ENCODE data around the gene PLD5. TPM values are rescaled to one million over a fixed set of nuclear protein-coding genes. Genes with fewer than 3 reads are reported as not detected.

PLD5 gene
- total RNA-seq, 4 donors from 2014 or later = 0.16 TPM; not detected in 3

DNA sequence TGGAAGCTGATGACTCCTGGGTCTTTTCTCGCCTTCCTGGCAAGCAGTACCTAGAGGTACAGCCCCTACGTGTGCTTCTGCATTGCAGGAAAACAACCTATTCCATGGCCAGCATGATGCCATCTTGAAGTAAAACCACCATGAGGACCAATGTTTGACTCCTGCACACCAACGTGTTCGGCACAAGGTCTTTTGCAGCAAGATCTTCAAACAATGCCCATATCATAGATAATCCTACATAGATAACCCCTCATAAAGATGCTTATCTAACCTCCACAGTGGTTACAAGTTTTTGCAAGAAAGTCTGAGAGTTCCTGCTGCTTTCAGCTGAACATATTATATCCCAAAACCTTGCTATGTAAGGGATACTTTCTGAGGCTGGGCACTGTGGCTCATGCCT lies 384.5 kb downstream of the PLD5 start:
- TF ChIP-seq, protein P1, sequence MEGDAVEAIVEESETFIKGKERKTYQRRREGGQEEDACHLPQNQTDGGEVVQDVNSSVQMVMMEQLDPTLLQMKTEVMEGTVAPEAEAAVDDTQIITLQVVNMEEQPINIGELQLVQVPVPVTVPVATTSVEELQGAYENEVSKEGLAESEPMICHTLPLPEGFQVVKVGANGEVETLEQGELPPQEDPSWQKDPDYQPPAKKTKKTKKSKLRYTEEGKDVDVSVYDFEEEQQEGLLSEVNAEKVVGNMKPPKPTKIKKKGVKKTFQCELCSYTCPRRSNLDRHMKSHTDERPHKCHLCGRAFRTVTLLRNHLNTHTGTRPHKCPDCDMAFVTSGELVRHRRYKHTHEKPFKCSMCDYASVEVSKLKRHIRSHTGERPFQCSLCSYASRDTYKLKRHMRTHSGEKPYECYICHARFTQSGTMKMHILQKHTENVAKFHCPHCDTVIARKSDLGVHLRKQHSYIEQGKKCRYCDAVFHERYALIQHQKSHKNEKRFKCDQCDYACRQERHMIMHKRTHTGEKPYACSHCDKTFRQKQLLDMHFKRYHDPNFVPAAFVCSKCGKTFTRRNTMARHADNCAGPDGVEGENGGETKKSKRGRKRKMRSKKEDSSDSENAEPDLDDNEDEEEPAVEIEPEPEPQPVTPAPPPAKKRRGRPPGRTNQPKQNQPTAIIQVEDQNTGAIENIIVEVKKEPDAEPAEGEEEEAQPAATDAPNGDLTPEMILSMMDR (IDR thresholded peaks at IDR 0.05; ENCODE audit: low read depth) = no peak

DNA sequence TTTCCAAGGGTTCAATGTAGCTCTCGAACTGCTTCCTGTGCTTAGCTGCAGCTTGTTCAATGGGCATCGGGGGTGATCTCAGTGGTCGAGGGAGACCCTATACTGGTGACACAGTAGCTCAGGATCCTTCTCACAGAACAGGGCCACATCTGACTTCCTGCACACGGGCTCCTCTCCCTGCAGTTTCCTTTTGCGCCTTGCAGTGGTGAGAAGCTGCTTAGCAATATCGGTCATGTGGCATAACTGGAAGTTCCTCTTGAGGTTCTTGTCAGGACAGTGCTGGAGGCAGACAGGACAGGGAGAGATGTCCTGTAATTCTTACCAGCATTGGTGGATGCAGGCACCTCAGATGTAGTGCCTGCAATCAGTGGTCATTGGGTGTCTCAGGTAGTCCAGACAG lies 385.1 kb downstream of the PLD5 start:
- TF ChIP-seq, protein P1 (IDR thresholded peaks at IDR 0.05; ENCODE audit: low read depth) = no peak

- TF ChIP-seq, protein P1 (IDR thresholded peaks at IDR 0.05; ENCODE audit: low read depth) = no peak
Observed at GRCh38 chr1:242133796-242134195, 390.7 kb downstream of the PLD5 start.

- TF ChIP-seq, protein P1 (IDR thresholded peaks at IDR 0.05; ENCODE audit: low read depth) = no peak
Observed at GRCh38 chr1:242133351-242133750, 391.1 kb downstream of the PLD5 start.

DNA sequence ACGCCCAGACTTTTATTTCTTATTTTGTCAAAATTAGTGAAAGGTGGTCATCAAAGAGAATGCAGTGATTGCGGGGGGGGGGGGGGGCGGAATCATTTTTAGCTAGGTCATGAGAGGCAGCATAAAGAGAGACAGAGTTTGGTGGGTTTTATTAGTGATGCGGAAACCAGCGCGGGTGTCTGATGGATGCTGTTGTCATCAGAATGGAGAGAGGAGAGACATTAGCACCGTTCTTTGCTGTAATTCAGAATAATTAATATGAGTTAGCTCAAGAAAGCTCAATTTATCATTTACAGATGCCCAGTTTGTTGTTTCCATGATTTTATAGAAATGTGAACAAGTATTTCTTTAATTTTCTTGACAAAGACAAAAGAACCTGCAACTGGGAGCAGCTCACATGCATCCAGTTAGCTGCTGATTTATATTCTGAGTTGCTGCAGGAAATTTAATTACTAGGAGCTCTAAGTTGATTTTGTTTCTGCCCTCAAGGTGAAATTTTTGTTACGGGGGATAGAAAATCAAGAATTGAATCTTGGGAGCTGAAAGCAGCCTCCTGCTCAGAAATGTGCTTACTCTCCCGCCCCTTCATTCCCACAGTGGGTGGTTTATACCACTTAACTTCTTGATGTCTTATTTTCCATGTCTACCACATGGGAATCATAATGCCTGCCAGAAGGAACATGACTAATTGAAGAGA lies 392.2 kb downstream of the PLD5 start:
- TF ChIP-seq, protein P1 (IDR thresholded peaks at IDR 0.05; ENCODE audit: low read depth) = no peak

GRCh38 chr1:242128951-242129502 lies 395.5 kb downstream of the PLD5 start:
- TF ChIP-seq, protein P1 (IDR thresholded peaks at IDR 0.05; ENCODE audit: low read depth) = no peak

DNA sequence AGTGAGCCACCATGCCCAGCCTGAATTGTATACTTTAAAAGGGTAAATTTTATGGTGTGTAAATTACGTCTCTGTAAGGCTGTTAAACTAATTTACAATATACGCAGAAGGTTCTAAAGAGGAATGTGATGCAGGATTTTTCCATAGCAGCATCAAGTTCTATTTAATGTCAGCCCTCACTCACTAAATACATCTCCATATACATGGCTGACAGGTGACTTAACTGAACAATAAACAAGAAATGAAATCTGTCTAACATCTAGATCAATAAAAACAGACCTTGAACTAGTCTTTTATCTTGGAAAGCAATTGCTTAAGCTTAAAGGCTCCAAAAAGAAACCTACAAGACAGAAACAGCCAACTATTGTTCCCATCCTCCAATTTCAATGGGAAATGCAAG lies 404.1 kb downstream of the PLD5 start:
- TF ChIP-seq, protein P1 (IDR thresholded peaks at IDR 0.05; ENCODE audit: low read depth) = no peak

Data from subcutaneous adipose tissue (tissue), 4 donors.